ENCODE results near the gene KLK11. TPM values are rescaled to one million over a fixed set of nuclear protein-coding genes. Genes with fewer than 3 reads are reported as not detected.

The KLK11 gene
- total RNA-seq, 1 donor from 2014 or later: not detected

- Mint-ChIP-seq H3K36me3 (ENCODE audit: low read depth) (no peaks in the 10 kb centered on the region), H3K27ac (no peak overlapping the region), H3K27me3 (peaks cover 41% of the 10 kb centered on the region), H3K4me1 (no peaks in the 10 kb centered on the region), H3K4me3 (no peak overlapping the region), H3K9me3 (peaks cover 2% of the 10 kb centered on the region)
- DNase-seq (no peak), ATAC-seq (ENCODE audit: low read depth) (no peak)
- ChIA-PET POLR2A (no interaction called here), CTCF (no interaction called here)
- no peak for TF ChIP-seq CTCF (IDR thresholded peaks at IDR 0.05)
- intact Hi-C loops (cut with micrococcal nuclease): no loop called here
Observed at GRCh38 chr19:51065221-51065960, 39.0 kb upstream of the KLK11 start.

- ChIA-PET CTCF (no interaction called here), POLR2A (no interaction called here)
- H3K27ac Mint-ChIP-seq: no peak within 1 kb of the TSS
- intact Hi-C loops (cut with micrococcal nuclease): no loop called here
- H3K4me3 Mint-ChIP-seq: no peak within 1 kb of the TSS
- peaks cover 2% of the 10 kb centered on the region for H3K9me3 Mint-ChIP-seq
- TF ChIP-seq CTCF (IDR thresholded peaks at IDR 0.05): no peak
- no peaks in the 10 kb centered on the region for H3K36me3 Mint-ChIP-seq (ENCODE audit: low read depth)
- H3K4me1 Mint-ChIP-seq: no peaks in the 10 kb centered on the region
- H3K27me3 Mint-ChIP-seq: peaks cover 41% of the 10 kb centered on the region
- no peak for ATAC-seq (ENCODE audit: low read depth)
- no peak for DNase-seq
Observed at GRCh38 chr19:51064534-51065220, 38.3 kb upstream of the KLK11 start, which contains the start of gene KLK13. Gene KLK13 (minus strand): TSS chr19:51065092. CDS start chr19:51065067, 25 bp downstream.

- Mint-ChIP-seq H3K4me1 (no peaks in the 10 kb centered on the region), H3K4me3 (no peak overlapping the region), H3K27me3 (peaks cover 41% of the 10 kb centered on the region), H3K9me3 (peaks cover 2% of the 10 kb centered on the region), H3K36me3 (ENCODE audit: low read depth) (no peaks in the 10 kb centered on the region), H3K27ac (no peak overlapping the region)
- intact Hi-C loops (cut with micrococcal nuclease): no loop called here
- POLR2A ChIA-PET: no interaction called here
- no peak for ATAC-seq (ENCODE audit: low read depth)
- CTCF ChIA-PET: no interaction called here
- DNase-seq: no peak
- no peak for TF ChIP-seq CTCF (IDR thresholded peaks at IDR 0.05)
Observed at GRCh38 chr19:51063664-51064063, 37.2 kb upstream of the KLK11 start.

- ChIA-PET POLR2A (no interaction called here), CTCF (no interaction called here)
- Mint-ChIP-seq H3K27me3 (peaks cover 26% of the 10 kb centered on the region), H3K4me1 (no peaks in the 10 kb centered on the region), H3K9me3 (peaks cover 2% of the 10 kb centered on the region), H3K4me3 (no peak overlapping the region), H3K36me3 (ENCODE audit: low read depth) (no peaks in the 10 kb centered on the region), H3K27ac (no peak overlapping the region)
- no peak for DNase-seq
- TF ChIP-seq CTCF (IDR thresholded peaks at IDR 0.05): no peak
- intact Hi-C loops (cut with micrococcal nuclease): no loop called here
- no peak for ATAC-seq (ENCODE audit: low read depth)
Observed at GRCh38 chr19:51060973-51061372, 34.6 kb upstream of the KLK11 start.

- Mint-ChIP-seq H3K36me3 (ENCODE audit: low read depth) (no peaks in the 10 kb centered on the region), H3K27ac (no peak overlapping the region), H3K4me1 (no peaks in the 10 kb centered on the region), H3K9me3 (peaks cover 2% of the 10 kb centered on the region), H3K4me3 (no peak overlapping the region), H3K27me3 (peaks cover 23% of the 10 kb centered on the region)
- DNase-seq: no peak
- ChIA-PET POLR2A (no interaction called here), CTCF (no interaction called here)
- no peak for TF ChIP-seq CTCF (IDR thresholded peaks at IDR 0.05)
- intact Hi-C loops (cut with micrococcal nuclease): no loop called here
- no peak for ATAC-seq (ENCODE audit: low read depth)
Observed at GRCh38 chr19:51060336-51060735, 33.9 kb upstream of the KLK11 start.

Measured in activated B cell treated with CpG ODN at 0.5 μM for 24 hours (primary cell).